ENCODE data around the gene AGRN. TPM values are rescaled to one million over a fixed set of nuclear protein-coding genes. Genes with fewer than 3 reads are reported as not detected.
A peak's percentile ranks its signal among the peaks of the same experiment; 100 is the strongest.

The AGRN gene
- total RNA-seq, 1 donor from 2014 or later, result 166 TPM

DNA sequence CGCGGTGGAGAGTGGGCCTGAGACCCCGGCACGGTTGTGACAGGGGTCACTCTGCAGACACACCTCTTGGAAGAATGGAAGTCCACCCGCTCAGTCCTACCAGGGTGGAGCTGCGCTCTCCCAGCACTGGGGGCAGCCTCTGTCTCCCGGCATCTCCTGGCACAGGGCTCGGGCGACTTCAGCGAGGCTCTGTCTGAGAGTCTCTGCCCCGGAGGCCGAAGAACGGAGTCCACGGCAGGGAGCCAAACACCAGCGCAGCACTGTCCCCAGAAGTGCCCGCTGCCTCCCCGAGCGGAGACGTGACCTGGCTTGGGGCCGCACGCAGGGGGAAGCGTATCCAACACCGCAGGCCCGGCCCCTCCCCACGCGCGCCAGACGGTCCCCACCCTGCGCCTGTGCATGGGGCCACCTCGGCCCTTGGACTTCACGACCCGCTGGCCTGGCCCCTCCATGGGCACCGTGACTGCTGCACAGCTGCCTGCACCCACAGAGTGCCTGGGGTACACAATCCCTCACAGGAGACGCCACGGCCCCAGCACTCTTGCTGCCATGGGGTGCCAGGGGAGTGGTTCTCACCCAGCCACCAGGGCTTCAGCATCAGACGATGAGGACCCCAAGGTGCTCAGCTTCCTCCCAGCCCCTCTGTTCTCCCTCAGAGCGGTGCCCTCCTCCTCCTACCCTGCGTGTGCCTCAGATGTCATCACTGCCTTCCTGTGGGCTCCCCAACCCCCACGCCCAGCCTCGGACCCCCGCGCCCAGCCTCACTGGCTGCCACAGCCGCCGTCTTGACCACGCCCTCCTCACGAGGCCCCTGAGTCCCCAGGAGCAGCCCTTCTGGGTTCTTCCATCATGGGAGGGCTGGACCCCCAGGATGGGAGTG lies 69.1 kb downstream of the AGRN start:
- H3K9me3 Mint-ChIP-seq, result no peaks in the 10 kb centered on the region
- no peak overlapping the region for H3K27ac Mint-ChIP-seq
- no peak overlapping the region for H3K4me3 Mint-ChIP-seq
- no peaks in the 10 kb centered on the region for H3K4me1 Mint-ChIP-seq (ENCODE audit: unreplicated experiment)
- TF ChIP-seq, protein P1, sequence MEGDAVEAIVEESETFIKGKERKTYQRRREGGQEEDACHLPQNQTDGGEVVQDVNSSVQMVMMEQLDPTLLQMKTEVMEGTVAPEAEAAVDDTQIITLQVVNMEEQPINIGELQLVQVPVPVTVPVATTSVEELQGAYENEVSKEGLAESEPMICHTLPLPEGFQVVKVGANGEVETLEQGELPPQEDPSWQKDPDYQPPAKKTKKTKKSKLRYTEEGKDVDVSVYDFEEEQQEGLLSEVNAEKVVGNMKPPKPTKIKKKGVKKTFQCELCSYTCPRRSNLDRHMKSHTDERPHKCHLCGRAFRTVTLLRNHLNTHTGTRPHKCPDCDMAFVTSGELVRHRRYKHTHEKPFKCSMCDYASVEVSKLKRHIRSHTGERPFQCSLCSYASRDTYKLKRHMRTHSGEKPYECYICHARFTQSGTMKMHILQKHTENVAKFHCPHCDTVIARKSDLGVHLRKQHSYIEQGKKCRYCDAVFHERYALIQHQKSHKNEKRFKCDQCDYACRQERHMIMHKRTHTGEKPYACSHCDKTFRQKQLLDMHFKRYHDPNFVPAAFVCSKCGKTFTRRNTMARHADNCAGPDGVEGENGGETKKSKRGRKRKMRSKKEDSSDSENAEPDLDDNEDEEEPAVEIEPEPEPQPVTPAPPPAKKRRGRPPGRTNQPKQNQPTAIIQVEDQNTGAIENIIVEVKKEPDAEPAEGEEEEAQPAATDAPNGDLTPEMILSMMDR (conservative IDR thresholded peaks at IDR 0.05), result no peak
- H3K27me3 Mint-ChIP-seq, result no peaks in the 10 kb centered on the region
- DNase-seq (ENCODE audit: extremely low spot score, unreplicated experiment), result peak; percentile 68
- H3K36me3 Mint-ChIP-seq, result no peaks in the 10 kb centered on the region

DNA sequence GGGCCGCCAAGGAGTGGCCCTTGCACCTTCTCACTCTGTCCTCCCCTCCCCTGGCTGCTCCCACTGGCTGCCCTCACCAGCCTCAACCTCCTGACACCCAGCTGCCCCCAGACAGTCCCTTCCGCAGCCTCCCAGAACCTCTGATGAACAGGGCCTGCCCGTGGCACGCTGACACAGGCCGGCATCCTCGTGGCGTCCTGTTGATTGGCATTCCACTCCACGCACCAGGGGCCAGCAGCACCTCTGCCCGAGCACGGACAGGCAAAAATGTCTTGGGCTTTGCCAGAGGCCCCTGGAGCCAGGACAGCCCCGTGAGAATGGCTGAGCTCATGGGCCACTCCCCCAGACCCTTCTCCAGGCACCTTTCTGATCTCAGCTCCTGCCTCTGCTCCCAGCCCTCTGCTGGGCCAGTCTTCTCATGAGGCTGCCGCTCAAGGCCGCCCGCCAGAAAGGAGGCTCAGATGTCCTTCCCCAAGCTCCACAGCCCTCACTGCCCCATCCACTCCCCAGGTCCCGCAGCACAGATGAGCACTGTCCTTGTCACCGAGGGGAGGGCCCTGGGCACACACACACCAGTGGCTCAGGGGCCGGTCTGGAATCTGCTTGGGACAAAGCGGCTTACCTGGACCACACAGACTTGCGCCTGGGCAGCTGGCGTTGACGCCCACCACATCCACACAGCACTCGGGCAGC lies 70.0 kb downstream of the AGRN start:
- Mint-ChIP-seq H3K4me1 (ENCODE audit: unreplicated experiment) (no peaks in the 10 kb centered on the region), H3K27me3 (no peaks in the 10 kb centered on the region), H3K36me3 (no peaks in the 10 kb centered on the region), H3K9me3 (no peaks in the 10 kb centered on the region), H3K4me3 (no peak overlapping the region), H3K27ac (no peak overlapping the region)
- TF ChIP-seq, protein P1 (conservative IDR thresholded peaks at IDR 0.05), result no peak
- DNase-seq (ENCODE audit: extremely low spot score, unreplicated experiment), result peak; percentile 67

DNA sequence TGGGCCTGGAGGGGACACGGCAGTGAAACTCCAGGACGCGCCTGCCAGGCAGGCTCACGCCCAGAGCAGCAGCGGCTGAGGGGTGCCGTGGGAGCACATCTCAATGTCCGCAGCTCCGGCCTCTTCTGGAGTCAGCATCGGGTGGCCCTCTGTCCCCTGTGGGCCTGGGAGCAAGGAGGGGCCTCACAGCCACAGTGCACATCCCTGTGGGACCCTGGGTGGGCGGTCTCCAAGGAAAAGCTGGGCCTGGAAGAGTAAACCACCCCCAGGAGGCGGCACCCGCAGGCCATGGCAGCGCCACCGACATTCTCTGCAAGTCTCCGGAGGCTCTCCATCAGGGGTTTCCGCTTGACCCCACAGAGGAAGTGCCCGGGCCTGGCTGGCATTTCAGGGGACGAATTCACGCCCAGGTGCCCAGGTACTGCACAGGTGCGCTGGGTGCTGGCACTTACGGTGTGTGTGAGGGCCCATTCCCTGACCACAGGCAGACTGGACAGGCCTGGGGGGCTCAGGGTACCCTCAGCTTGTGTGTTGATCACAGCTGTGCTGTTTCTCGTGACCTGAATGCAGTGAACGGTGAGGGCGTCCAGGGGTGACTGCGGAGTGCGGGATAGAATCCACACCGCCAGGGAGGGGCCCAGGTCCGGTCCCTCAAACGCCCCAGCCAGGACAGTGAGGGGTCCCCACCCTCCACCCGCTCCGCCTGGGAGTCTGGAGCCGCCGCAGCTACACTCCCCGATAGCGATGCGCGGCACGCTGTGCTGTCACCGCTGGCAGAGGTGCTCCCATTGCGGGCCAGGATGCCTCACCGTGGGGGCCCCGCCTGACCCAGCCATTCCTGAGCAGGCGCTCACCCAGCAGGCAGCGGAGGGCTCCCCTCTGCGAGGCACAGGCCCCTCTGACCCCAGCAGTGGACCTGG lies 70.8 kb downstream of the AGRN start:
- peak; percentile 67 for DNase-seq (ENCODE audit: extremely low spot score, unreplicated experiment)
- Mint-ChIP-seq H3K4me3 (no peak overlapping the region), H3K36me3 (peaks cover 3% of the 10 kb centered on the region), H3K27me3 (no peaks in the 10 kb centered on the region), H3K9me3 (no peaks in the 10 kb centered on the region), H3K27ac (no peak overlapping the region), H3K4me1 (ENCODE audit: unreplicated experiment) (no peaks in the 10 kb centered on the region)
- TF ChIP-seq, protein P1 (conservative IDR thresholded peaks at IDR 0.05), result no peak

DNA sequence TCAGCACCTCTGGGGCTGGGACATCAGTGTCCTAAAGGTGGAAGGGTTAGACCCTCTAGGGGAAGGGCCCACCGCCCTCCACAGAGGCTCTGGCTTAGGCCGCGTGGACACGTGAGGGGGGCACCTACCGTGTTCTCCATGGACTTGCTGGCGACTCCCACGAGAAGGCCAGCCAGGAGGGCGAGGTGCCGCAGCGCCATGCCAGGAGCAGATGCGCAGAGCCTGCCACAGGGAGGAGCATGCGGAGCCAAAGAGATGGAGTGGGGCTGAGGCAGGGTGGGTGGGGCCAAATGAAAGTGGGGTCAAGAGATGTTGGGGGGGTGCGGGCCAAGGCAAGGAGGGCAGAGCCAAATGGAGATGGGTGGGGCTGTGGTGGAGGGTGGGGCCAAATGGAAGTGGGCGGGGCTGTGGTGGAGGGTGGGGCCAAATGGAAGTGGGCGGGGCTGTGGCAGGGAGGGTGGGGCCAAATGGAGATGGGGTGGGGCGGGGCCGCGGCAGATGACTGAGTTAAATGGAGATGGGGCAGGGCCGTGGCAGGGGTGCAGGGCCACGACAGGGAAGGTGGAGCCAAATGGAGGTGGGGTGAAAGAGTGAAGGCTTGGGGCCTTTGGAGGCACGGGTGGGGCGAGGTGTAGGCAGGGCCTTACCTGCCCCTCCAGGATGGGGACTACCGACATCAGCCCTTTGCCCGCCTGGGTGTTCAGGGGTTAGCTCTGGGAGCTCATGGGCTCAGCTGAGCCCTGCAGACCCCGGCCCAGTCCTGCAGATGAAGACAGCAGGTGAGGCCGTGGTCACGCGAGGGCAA lies 71.6 kb downstream of the AGRN start:
- Mint-ChIP-seq H3K9me3 (no peaks in the 10 kb centered on the region), H3K4me1 (ENCODE audit: unreplicated experiment) (no peaks in the 10 kb centered on the region), H3K27me3 (no peaks in the 10 kb centered on the region), H3K27ac (no peak overlapping the region), H3K36me3 (peaks cover 4% of the 10 kb centered on the region), H3K4me3 (no peak overlapping the region)
- TF ChIP-seq, protein P1 (conservative IDR thresholded peaks at IDR 0.05), result no peak
- peak; percentile 60 for DNase-seq (ENCODE audit: extremely low spot score, unreplicated experiment)
